Measurements from ENCODE around the gene IGSF21. TPM values are rescaled to one million over a fixed set of nuclear protein-coding genes. Genes with fewer than 3 reads are reported as not detected.

Gene IGSF21
- total RNA-seq, 1 donor, result not detected

- H3K36me3 ChIP-seq (ENCODE audit: insufficient read depth, low read length), result no peaks in the 10 kb centered on the region
Observed at GRCh38 chr1:18283601-18284385, 176.2 kb downstream of the IGSF21 start.

DNA sequence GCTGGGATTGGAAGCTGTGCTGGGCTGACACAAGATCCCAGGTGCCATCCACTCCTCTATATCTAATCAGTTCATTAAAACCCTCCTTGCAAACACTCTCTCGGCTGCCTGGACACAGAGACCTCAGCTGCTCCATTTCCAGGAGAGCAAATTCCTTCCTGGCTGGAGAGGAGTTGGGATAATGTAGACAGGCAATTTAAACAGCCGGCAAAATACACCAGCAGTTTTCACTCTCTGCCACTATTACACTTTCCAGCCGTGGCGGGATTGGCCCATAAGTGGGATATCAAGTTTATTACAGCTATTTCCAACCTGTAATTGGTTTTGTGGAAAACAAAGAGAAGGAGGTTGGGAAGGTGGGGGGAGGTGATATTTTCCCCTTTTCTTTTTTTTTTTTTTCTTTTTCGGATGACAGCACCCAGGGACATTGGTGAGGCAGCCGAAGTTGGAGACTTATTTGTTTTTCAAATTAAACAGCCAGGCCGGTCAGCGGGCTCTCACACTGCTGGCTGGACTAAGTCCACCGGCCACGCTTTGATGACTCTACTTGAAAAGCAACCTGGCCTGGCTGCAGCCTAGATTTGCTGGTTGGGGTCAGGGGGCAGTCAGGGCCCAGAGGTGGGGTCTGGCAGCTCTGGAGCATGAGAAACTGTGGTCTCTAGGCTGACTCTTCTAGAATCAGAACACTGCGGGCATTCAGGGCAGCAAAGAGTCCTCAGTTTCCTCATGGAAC, 177.4 kb downstream of the IGSF21 start:
- Histone ChIP-seq H3K79me2 (ENCODE audit: insufficient read depth, low read length) (no peaks in the 10 kb centered on the region), H2AFZ (ENCODE audit: low read length) (no peak overlapping the region), H3K4me3 (ENCODE audit: insufficient read depth, low read length) (no peak overlapping the region), H3K4me1 (ENCODE audit: insufficient read depth, low read length) (no peaks in the 10 kb centered on the region), H3K4me2 (ENCODE audit: insufficient read depth, low read length) (no peak overlapping the region), H3K9me3 (ENCODE audit: low read depth, low read length) (no peaks in the 10 kb centered on the region), H4K20me1 (ENCODE audit: insufficient read depth, low read length) (no peaks in the 10 kb centered on the region), H3K27me3 (ENCODE audit: insufficient read depth, low read length) (no peaks in the 10 kb centered on the region), H3K27ac (ENCODE audit: low read depth, low read length) (no peak overlapping the region), H3K36me3 (ENCODE audit: insufficient read depth, low read length) (no peaks in the 10 kb centered on the region)
- peak; percentile 71 for DNase-seq (ENCODE audit: insufficient read length, low spot score, missing footprints)
- no peak for TF ChIP-seq CTCF (IDR thresholded peaks at IDR 0.05; ENCODE audit: extremely low read depth, low read depth, low read length)

More at GRCh38 chr1:18283601-18284385, 176.2 kb downstream of the IGSF21 start:
- no peaks in the 10 kb centered on the region for H3K4me1 ChIP-seq (ENCODE audit: insufficient read depth, low read length)
- peak; percentile 71 for DNase-seq (ENCODE audit: insufficient read length, low spot score, missing footprints)
- no peak overlapping the region for H3K4me3 ChIP-seq (ENCODE audit: insufficient read depth, low read length)
- no peaks in the 10 kb centered on the region for H3K9me3 ChIP-seq (ENCODE audit: low read depth, low read length)
- no peak overlapping the region for H3K4me2 ChIP-seq (ENCODE audit: insufficient read depth, low read length)
- no peaks in the 10 kb centered on the region for H3K79me2 ChIP-seq (ENCODE audit: insufficient read depth, low read length)
- no peaks in the 10 kb centered on the region for H3K27me3 ChIP-seq (ENCODE audit: insufficient read depth, low read length)
- H2AFZ ChIP-seq (ENCODE audit: low read length), result no peak overlapping the region
- H4K20me1 ChIP-seq (ENCODE audit: insufficient read depth, low read length), result no peaks in the 10 kb centered on the region
- no peak overlapping the region for H3K27ac ChIP-seq (ENCODE audit: low read depth, low read length)
- no peak for TF ChIP-seq CTCF (IDR thresholded peaks at IDR 0.05; ENCODE audit: extremely low read depth, low read depth, low read length)

DNA sequence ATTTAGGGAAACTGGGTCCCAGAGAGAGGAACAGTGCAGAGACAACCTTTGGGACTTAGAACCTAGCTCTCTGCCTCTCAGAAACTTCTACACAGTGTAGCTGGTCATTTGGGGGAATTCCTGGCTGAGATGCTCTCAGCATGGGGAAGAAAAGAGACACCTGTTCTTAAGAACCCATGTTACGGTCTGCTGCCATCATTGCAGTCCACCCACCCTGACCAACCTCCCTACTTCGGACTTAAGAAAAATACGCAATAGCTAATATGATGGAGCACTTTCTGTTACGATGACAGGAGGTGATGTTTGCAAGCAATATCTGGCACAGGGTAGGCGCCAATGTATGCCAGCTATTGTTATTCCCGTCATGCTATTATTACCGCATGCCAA, 177.9 kb downstream of the IGSF21 start:
- H3K36me3 ChIP-seq (ENCODE audit: insufficient read depth, low read length), result no peaks in the 10 kb centered on the region
- H3K27me3 ChIP-seq (ENCODE audit: insufficient read depth, low read length), result no peaks in the 10 kb centered on the region
- no peak overlapping the region for H3K4me3 ChIP-seq (ENCODE audit: insufficient read depth, low read length)
- H3K9me3 ChIP-seq (ENCODE audit: low read depth, low read length), result no peaks in the 10 kb centered on the region
- no peak for TF ChIP-seq CTCF (IDR thresholded peaks at IDR 0.05; ENCODE audit: extremely low read depth, low read depth, low read length)
- H3K4me2 ChIP-seq (ENCODE audit: insufficient read depth, low read length), result no peak overlapping the region
- no peaks in the 10 kb centered on the region for H3K79me2 ChIP-seq (ENCODE audit: insufficient read depth, low read length)
- no peak overlapping the region for H2AFZ ChIP-seq (ENCODE audit: low read length)
- no peaks in the 10 kb centered on the region for H3K4me1 ChIP-seq (ENCODE audit: insufficient read depth, low read length)
- H3K27ac ChIP-seq (ENCODE audit: low read depth, low read length), result no peak overlapping the region
- no peaks in the 10 kb centered on the region for H4K20me1 ChIP-seq (ENCODE audit: insufficient read depth, low read length)
- no peak for DNase-seq (ENCODE audit: insufficient read length, low spot score, missing footprints)

GRCh38 chr1:18288722-18289121, 181.1 kb downstream of the IGSF21 start:
- Histone ChIP-seq H3K79me2 (ENCODE audit: insufficient read depth, low read length) (no peaks in the 10 kb centered on the region), H3K9me3 (ENCODE audit: low read depth, low read length) (no peaks in the 10 kb centered on the region), H3K27me3 (ENCODE audit: insufficient read depth, low read length) (no peaks in the 10 kb centered on the region), H3K4me3 (ENCODE audit: insufficient read depth, low read length) (no peak overlapping the region), H3K27ac (ENCODE audit: low read depth, low read length) (no peak overlapping the region), H3K4me2 (ENCODE audit: insufficient read depth, low read length) (no peak overlapping the region), H3K36me3 (ENCODE audit: insufficient read depth, low read length) (no peaks in the 10 kb centered on the region), H2AFZ (ENCODE audit: low read length) (no peak overlapping the region), H4K20me1 (ENCODE audit: insufficient read depth, low read length) (no peaks in the 10 kb centered on the region), H3K4me1 (ENCODE audit: insufficient read depth, low read length) (no peaks in the 10 kb centered on the region)
- no peak for TF ChIP-seq CTCF (IDR thresholded peaks at IDR 0.05; ENCODE audit: extremely low read depth, low read depth, low read length)
- no peak for DNase-seq (ENCODE audit: insufficient read length, low spot score, missing footprints)
